Heart right ventricle (tissue), 16 donors: ENCODE measurements around the gene ZNF331. TPM values are rescaled to one million over a fixed set of nuclear protein-coding genes. Genes with fewer than 3 reads are reported as not detected.

Experiments used
- ATAC-seq, 8 donors: fragments of 200-7000 bp; cut with Tn5 transposase; one replicate each; pipeline ENCODE4 v1.9.1; 2020; ENCODE audit warnings: mild to moderate bottlenecking in 8 of 8, moderate library complexity in 8 of 8, moderate number of reproducible peaks in 1 of 8
- DNase-seq, 2 donors: peaks; one replicate each; pipeline ENCODE4 v3.0.0-alpha.2; 2020
- H3K27ac ChIP-seq, 10 donors: fragments of 200-600 bp; sonication (generic) in 2 of 10; one replicate each; pipeline versions ENCODE4 v1.5.0 to v1.8.0; 2020 to 2022; ENCODE audit warnings: mild to moderate bottlenecking in 3 of 10
- H3K27me3 ChIP-seq, 7 donors: fragments of 200-600 bp; one replicate each; pipeline ENCODE4 v1.8.0; 2021 to 2022; ENCODE audit warnings: mild to moderate bottlenecking in 2 of 7
- H3K36me3 ChIP-seq, 9 donors: fragments of 200-600 bp; sonication (generic) in 1 of 9; one replicate each; pipeline versions ENCODE4 v1.5.0 to v1.8.0; 2020 to 2022; ENCODE audit warnings: mild to moderate bottlenecking in 2 of 9
- H3K4me1 ChIP-seq, 9 donors: fragments of 200-600 bp; sonication (generic) in 1 of 9; one replicate each; pipeline versions ENCODE4 v1.5.0 to v1.8.0; 2020 to 2022; ENCODE audit warnings: mild to moderate bottlenecking in 4 of 9
- H3K4me3 ChIP-seq, 10 donors: fragments of 200-600 bp; sonication (generic) in 2 of 10; one replicate each; pipeline versions ENCODE4 v1.5.0 to v1.8.0; 2020 to 2022; ENCODE audit warnings: mild to moderate bottlenecking in 7 of 10, moderate library complexity in 2 of 10
- H3K9me3 ChIP-seq, 11 donors: fragments of 200-600 bp in 10 of 11; sonication (generic) in 2 of 11; one replicate each; pipeline versions ENCODE4 v1.5.0 to v1.8.0; 2013 to 2022; ENCODE audit warnings: mild to moderate bottlenecking in 2 of 11, control low read depth in 1 of 11, moderate library complexity in 1 of 11
- WGBS, 2 donors: extraction: QIAGEN DNeasy Blood & Tissue Kit; methylation state at CpG; one replicate each; pipeline ENCODE4 v1.1.7; 2013; ENCODE audit warnings: inconsistent platforms in 1 of 2; 5-methylcytosine and 5-hydroxymethylcytosine counted together
- intact Hi-C, 10 donors: fragments of 100-400 bp; cut with DNase I; formaldehyde crosslinking; loops; one replicate each; pipeline versions ENCODE4 v1.11.1 to v1.14.2; 2022
- polyA plus RNA-seq, 2 donors: library from polyadenylated mRNA; stranded (reverse); fragments of 200-250 nt; gene quantifications; one replicate each; pipeline ENCODE4 v1.2.3, GENCODE V29; 2013
- total RNA-seq, 10 donors: library from RNA; stranded (reverse); fragmentation: NEBNext Ultra II Directional in 3 of 10; extraction: Animal tissue kit (Norgen Biotek cat#: 25700) in 3 of 10; gene quantifications; one replicate each; pipeline versions ENCODE4 v1.2.1 to v1.2.4, GENCODE V29; 2021 to 2023
- TF ChIP-seq, protein P1 (sequence below), 9 donors: fragments of 200-600 bp; sonication (generic) in 2 of 9; IDR thresholded peaks; one replicate each; pipeline versions ENCODE4 v1.5.0 to v1.8.0; 2021 to 2022; ENCODE audit warnings: antibody characterized with exemption in 9 of 9, mild to moderate bottlenecking in 5 of 9, moderate library complexity in 1 of 9
- donor health status: Arrhythmogenic right ventricular cardiomyopathy.
- donor health status: ischemic (EF 13 %, LVEDD 7.1; RV severe dilation, severe dysfunction).
- donor health status: healthy with polysubstance abuse.
- donor health status: DM: no; HTN: yes; CAD: no.
- donor health status: DM: no; HTN: no; CAD: no.
- donor health status: ischemic (EF 25% LVEDD 6.9; RV normal size, moderate dysfunction).
- donor health status: ischemic (EF 25% LVEDD 5.7; RV mildly dilated, moderate dysfunction).
- donor health status: healthy.
- donor health status: DM: yes; HTN: yes; CAD: no.
- donor health status: Ischemic cardiomyopathy.
- donor health status: ischemic (EF 35%, LVEDD 5.7; RV mildly dilated, moderate dysfunction).
- donor health status: nonischemic (EF 11% LVEDD 7.7; RV severe dilation, severe dysfunction).
- donor health status: DM: yes; HTN: yes; CAD: no.
- donor health status: PGD.
- donor health status: ischemic (EF 29% LVEDD 5.4; RV normal size, mild dysfunction).
- donor health status: nonischemic (EF 23%, LVEDD 6.1; RV moderate dilation, normal function).

ZNF331 gene
- total and polyA plus RNA-seq, 12 donors, result 5.1 to 21.9 (median 14.4) TPM

DNA sequence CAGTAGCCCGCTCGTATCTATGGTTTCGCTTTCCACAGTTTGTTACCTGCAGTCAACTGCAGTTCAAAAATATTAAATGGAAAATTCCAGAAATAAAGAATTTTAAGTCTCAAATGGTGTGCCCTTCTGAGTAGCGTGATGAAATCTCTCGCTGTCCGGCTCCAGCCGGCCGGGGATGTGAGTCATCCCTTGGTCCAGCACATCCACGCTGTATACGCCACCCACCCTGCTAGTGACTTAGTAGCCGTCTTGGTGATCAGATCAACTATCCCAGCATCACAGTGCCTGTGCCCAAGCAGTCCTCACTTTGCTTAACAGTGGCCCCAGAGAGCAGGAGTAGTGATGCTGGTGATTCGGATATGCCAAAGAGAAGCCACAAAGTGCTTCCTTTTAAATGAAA is 40.0 kb downstream of the ZNF331 start:
- 97% methylated on average over 12 of the region's 12 CpGs for WGBS, 2 donors
- H3K9me3 ChIP-seq, result peaks cover 0 to 86% (median 19%) of the 10 kb centered on the region in 11 donors
- no peaks in the 10 kb centered on the region for H3K4me1 ChIP-seq
- intact Hi-C loops, result no loop called here
- ATAC-seq (no peak), DNase-seq (no peak)
- H3K36me3 ChIP-seq, result peaks cover 8 to 80% (median 52%) of the 10 kb centered on the region in 9 donors
- TF ChIP-seq, protein P1, sequence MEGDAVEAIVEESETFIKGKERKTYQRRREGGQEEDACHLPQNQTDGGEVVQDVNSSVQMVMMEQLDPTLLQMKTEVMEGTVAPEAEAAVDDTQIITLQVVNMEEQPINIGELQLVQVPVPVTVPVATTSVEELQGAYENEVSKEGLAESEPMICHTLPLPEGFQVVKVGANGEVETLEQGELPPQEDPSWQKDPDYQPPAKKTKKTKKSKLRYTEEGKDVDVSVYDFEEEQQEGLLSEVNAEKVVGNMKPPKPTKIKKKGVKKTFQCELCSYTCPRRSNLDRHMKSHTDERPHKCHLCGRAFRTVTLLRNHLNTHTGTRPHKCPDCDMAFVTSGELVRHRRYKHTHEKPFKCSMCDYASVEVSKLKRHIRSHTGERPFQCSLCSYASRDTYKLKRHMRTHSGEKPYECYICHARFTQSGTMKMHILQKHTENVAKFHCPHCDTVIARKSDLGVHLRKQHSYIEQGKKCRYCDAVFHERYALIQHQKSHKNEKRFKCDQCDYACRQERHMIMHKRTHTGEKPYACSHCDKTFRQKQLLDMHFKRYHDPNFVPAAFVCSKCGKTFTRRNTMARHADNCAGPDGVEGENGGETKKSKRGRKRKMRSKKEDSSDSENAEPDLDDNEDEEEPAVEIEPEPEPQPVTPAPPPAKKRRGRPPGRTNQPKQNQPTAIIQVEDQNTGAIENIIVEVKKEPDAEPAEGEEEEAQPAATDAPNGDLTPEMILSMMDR (IDR thresholded peaks at IDR 0.05), result no peak
- H3K27ac ChIP-seq, result no peak overlapping the region
- no peaks in the 10 kb centered on the region for H3K27me3 ChIP-seq
- H3K4me3 ChIP-seq, result no peak overlapping the region

DNA sequence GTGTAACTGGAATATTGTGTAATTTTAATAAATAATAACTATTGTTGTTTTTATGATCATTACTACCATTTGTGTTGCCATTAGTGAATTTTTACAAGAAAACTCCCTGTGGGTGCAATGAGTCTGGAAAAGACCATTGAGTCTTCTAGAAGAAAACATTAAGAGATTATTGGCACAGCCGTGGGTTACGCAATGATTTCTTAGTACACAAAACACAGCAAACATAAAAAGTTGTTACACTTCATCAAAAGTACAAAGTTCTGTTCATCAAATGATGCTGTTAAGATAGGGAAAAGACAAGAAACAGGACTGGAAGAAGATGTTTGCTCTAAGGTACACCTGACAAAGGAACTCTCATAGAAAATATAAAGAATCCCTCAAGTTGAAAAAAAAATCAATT is 41.6 kb downstream of the ZNF331 start:
- intact Hi-C loops, result no loop called here
- H3K27me3 ChIP-seq, result no peaks in the 10 kb centered on the region
- ATAC-seq, result no peak
- H3K4me1 ChIP-seq, result no peaks in the 10 kb centered on the region
- TF ChIP-seq, protein P1 (IDR thresholded peaks at IDR 0.05), result no peak
- H3K4me3 ChIP-seq, result no peak overlapping the region
- WGBS, 2 donors, result 97% methylated on average over 2 of the region's 2 CpGs
- H3K27ac ChIP-seq, result no peak overlapping the region
- H3K9me3 ChIP-seq, result peaks cover 0 to 77% (median 19%) of the 10 kb centered on the region in 11 donors
- DNase-seq, result no peak
- H3K36me3 ChIP-seq, result peaks cover 4 to 64% (median 44%) of the 10 kb centered on the region in 9 donors

DNA sequence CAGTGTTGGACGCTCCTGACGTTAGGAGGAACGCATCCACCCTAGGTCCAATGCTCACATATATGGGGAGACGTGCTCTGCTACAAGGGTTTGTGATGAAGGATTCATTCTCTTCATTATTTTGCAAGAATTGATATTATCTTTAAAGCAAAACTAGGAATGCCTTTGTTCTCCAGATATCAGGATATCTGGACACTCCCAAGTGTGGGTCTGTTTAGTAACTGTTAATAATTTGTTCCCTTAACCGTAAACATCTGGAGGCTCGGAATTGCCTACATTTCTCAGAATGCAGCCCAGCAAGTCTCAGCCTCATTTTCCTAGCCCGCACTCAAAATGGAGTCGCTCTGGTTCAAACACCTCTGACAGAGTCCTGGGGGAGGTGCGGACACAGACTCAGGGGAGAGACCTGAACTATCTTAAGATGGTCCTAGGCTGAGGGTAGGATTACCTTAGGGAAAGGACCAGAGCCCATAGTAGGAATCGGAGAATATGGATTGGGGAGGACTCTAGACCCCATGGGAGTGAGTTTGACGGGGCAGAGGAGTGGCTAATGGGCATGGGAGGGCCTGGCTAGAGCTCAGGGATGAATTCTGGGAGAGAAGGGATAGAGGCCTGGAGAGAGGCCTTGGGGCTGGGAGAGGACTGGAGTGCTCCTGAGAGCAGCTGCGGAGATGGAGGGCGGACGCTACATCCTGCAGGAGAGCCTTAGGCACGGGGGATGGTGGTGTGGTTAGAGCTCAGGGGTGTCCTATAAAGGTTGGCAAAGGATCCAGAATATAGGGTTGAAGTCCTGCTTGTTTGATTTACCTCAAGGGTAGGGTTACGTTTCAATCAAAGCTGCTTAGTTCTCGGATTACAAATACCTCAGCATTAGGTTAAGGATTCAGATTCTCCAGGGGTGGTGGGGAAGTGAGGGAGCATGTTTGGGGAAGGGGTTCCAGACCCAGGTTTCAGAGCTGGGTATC is 43.2 kb downstream of the ZNF331 start:
- Histone ChIP-seq H3K9me3 (peaks cover 0 to 63% (median 19%) of the 10 kb centered on the region in 11 donors), H3K36me3 (peaks cover 4 to 48% (median 38%) of the 10 kb centered on the region in 9 donors), H3K27me3 (no peaks in the 10 kb centered on the region), H3K4me1 (no peaks in the 10 kb centered on the region), H3K4me3 (no peak overlapping the region), H3K27ac (no peak overlapping the region)
- WGBS, 2 donors, result 86 to 87% methylated on average over 17 of the region's 17 CpGs
- ATAC-seq (peak in 6 of 8 donors; percentile 16 to 41 (median 24)), DNase-seq (no peak)
- intact Hi-C loops, result no loop called here
- TF ChIP-seq, protein P1 (IDR thresholded peaks at IDR 0.05), result no peak

DNA sequence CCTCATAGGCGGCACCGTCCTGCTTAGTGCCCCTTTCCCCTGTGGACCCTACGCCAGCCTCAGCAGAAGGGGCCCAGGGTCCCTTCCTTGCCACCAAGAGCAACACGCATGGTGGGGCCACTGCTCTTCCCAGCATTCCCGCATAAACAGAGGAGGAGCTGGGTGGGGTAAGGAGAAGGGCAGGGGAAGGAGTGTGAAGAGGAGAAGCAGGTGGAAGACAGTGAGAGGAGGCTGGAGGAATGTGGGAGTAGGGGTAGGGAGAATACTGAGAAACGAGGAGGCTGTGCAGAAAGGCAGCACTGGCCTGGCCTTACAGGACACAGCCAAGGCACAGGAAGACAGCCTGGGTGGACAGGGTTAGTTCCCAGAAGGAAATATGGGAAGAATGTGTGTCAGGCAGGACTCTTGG is 43.9 kb downstream of the ZNF331 start:
- intact Hi-C loops, result no loop called here
- Histone ChIP-seq H3K36me3 (peaks cover 4 to 40% (median 31%) of the 10 kb centered on the region in 9 donors), H3K27ac (no peak overlapping the region), H3K9me3 (peaks cover 0 to 56% (median 14%) of the 10 kb centered on the region in 11 donors), H3K4me3 (no peak overlapping the region), H3K4me1 (no peaks in the 10 kb centered on the region), H3K27me3 (no peaks in the 10 kb centered on the region)
- WGBS, 2 donors, result 68 to 69% methylated on average over 6 of the region's 6 CpGs
- no peak for DNase-seq
- ATAC-seq, result peak in 2 of 8 donors; percentile 13 to 14
- TF ChIP-seq, protein P1 (IDR thresholded peaks at IDR 0.05), result no peak
